Neural cell (in vitro differentiated cells): ENCODE data around the gene CEP350. TPM values are rescaled to one million over a fixed set of nuclear protein-coding genes. Genes with fewer than 3 reads are reported as not detected.

Source experiments
- H2AFZ ChIP-seq: fragments of 200-600, 300-800 bp; sonication (generic), shearing (Covaris generic); 2 replicates; pipeline ENCODE4 v1.6.0; 2014; ENCODE audit warnings: low read depth, mild to moderate bottlenecking, antibody characterized with exemption, low read length, moderate library complexity
- H3F3A ChIP-seq: fragments of 200-600 bp; shearing (Covaris generic); 2 replicates; pipeline ENCODE4 v1.6.1; 2016; ENCODE audit warnings: mild to moderate bottlenecking, moderate library complexity, mixed read lengths, antibody characterized with exemption, low read length; ENCODE audit not compliant: insufficient read depth, poor library complexity, severe bottlenecking
- H3K27ac ChIP-seq: fragments of 200-600, 300-800 bp; sonication (generic), shearing (Covaris generic); 2 replicates; pipeline ENCODE4 v1.5.1; 2014; ENCODE audit warnings: mild to moderate bottlenecking, low read length, moderate library complexity
- H3K27me3 ChIP-seq: fragments of 300-800, 200-600 bp; sonication (generic), shearing (Covaris generic); 2 replicates; pipeline ENCODE4 v1.6.0; 2014; ENCODE audit warnings: mild to moderate bottlenecking, low read depth, low read length, moderate library complexity; ENCODE audit not compliant: insufficient read depth
- H3K36me3 ChIP-seq: fragments of 300-800, 200-600 bp; sonication (generic), shearing (Covaris generic); 2 replicates; pipeline ENCODE4 v1.5.1; 2014; ENCODE audit warnings: mild to moderate bottlenecking, antibody characterized with exemption, low read length, moderate library complexity; ENCODE audit not compliant: insufficient read depth
- H3K4me2 ChIP-seq: fragments of 300-800, 200-600 bp; sonication (generic), shearing (Covaris generic); 2 replicates; pipeline ENCODE4 v1.6.0; 2014; ENCODE audit warnings: mild to moderate bottlenecking, low read length
- H3K4me3 ChIP-seq: fragments of 300-800, 200-600 bp; sonication (generic), shearing (Covaris generic); 2 replicates; pipeline ENCODE4 v1.5.1; 2014; ENCODE audit warnings: mild to moderate bottlenecking, low read length, moderate library complexity
- H3K79me2 ChIP-seq: fragments of 200-600 bp; shearing (Covaris generic); replicated peaks from 2 replicates; pipeline ENCODE4 v1.6.0; 2014; ENCODE audit warnings: mild to moderate bottlenecking, low read length, moderate library complexity; ENCODE audit not compliant: insufficient read depth
- H3K9ac ChIP-seq: fragments of 300-800, 200-600 bp; sonication (generic), shearing (Covaris generic); 2 replicates; pipeline ENCODE4 v1.6.1; 2016; ENCODE audit warnings: mild to moderate bottlenecking, low read length, mixed read lengths
- H3K9me2 ChIP-seq: fragments of 200-600 bp; shearing (Covaris generic); 2 replicates; pipeline ENCODE4 v1.6.1; 2016; ENCODE audit warnings: mild to moderate bottlenecking, low read length, mixed read lengths; ENCODE audit not compliant: insufficient read depth
- H3K9me3 ChIP-seq: fragments of 200-600, 300-800 bp; sonication (generic), shearing (Covaris generic); 2 replicates; pipeline ENCODE4 v1.6.1; 2016; ENCODE audit warnings: mild to moderate bottlenecking, mixed run types, low read length, moderate library complexity, mixed read lengths
- H4K20me1 ChIP-seq: fragments of 200-600 bp; shearing (Covaris generic); 2 replicates; pipeline ENCODE4 v1.6.1; 2016; ENCODE audit warnings: mild to moderate bottlenecking, mixed run types; ENCODE audit not compliant: insufficient read depth
- EP300 ChIP-seq: fragments of 450-650 bp; conservative IDR thresholded peaks from 2 replicates; pipeline ENCODE4 v1.6.1; 2014; ENCODE audit warnings: antibody characterized with exemption, mild to moderate bottlenecking, moderate library complexity; ENCODE audit not compliant: poor library complexity, severe bottlenecking
- EZH2 ChIP-seq: fragments of 200-600, 300-800 bp; shearing (Covaris generic), sonication (generic); IDR thresholded peaks from 2 replicates; pipeline ENCODE4 v1.6.1; 2014; ENCODE audit warnings: antibody characterized with exemption, low read length, borderline replicate concordance, mild to moderate bottlenecking; ENCODE audit not compliant: insufficient read depth, poor library complexity, severe bottlenecking
- MXI1 ChIP-seq: fragments of 450-650 bp; conservative IDR thresholded peaks from 2 replicates; pipeline ENCODE4 v1.6.1; 2014; ENCODE audit warnings: antibody characterized with exemption, mild to moderate bottlenecking; ENCODE audit not compliant: poor library complexity, severe bottlenecking
- POLR2AphosphoS5 ChIP-seq: IDR thresholded peaks from 2 replicates; pipeline ENCODE4 v1.6.1; 2012
- RAD21 ChIP-seq: fragments of 450-650 bp; conservative IDR thresholded peaks from 2 replicates; pipeline ENCODE4 v1.6.1; 2014; ENCODE audit warnings: antibody characterized with exemption, mild to moderate bottlenecking, moderate library complexity
- SMC3 ChIP-seq: fragments of 450-650 bp; conservative IDR thresholded peaks from 2 replicates; pipeline ENCODE4 v1.6.1; 2014; ENCODE audit warnings: antibody characterized with exemption, mild to moderate bottlenecking, moderate library complexity; ENCODE audit not compliant: poor library complexity
- TAF1 ChIP-seq: IDR thresholded peaks from 2 replicates; pipeline ENCODE4 v1.6.1; 2012; ENCODE audit warnings: low read depth
- polyA plus RNA-seq: library from polyadenylated mRNA; depleted of rRNA; stranded (reverse); fragments of >200 nt; gene quantifications from 2 replicates; pipeline ENCODE4 v1.2.3, GENCODE V29; 2014
- TF ChIP-seq, protein P1 (sequence below): fragments of 450-650 bp; IDR thresholded peaks from 2 replicates; pipeline ENCODE4 v1.5.1; 2014; ENCODE audit warnings: antibody characterized with exemption, mild to moderate bottlenecking, moderate library complexity; ENCODE audit not compliant: poor library complexity, severe bottlenecking
- TF ChIP-seq, protein P2 (sequence below): IDR thresholded peaks from 2 replicates; pipeline ENCODE4 v1.6.1; 2012; ENCODE audit warnings: borderline replicate concordance

Gene CEP350
- polyA plus RNA-seq, 1 donor from 2014 or later = 28.1 TPM

DNA sequence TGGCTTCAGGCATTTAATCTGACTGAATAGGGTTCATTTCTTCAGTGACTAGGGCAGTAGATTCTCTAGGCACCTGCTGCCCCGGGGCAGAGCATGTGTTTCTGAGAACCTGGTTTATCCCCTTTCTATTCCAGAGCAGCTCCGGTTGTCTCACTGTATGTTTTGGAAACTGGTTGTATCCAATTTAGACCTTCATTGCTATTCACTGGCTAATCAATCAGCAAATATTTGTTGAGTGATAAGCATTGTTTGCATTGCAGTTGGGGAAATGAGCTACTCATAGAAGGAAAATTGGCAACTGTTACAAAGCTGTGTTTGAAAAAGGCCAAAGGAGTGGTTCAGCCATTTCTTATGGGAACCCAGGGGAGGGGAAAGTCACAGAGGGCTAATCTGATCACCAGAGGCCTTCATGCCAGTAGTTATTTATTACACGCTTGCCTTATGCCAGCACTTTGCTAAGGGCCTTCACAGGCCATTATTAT lies 203.0 kb downstream of the CEP350 start:
- no peak for TF ChIP-seq SMC3
- no peak for TF ChIP-seq MXI1
- TF ChIP-seq POLR2AphosphoS5 = no peak
- no peak for TF ChIP-seq TAF1
- no peak for TF ChIP-seq RAD21
- no peak for TF ChIP-seq EZH2
- TF ChIP-seq, protein P1, sequence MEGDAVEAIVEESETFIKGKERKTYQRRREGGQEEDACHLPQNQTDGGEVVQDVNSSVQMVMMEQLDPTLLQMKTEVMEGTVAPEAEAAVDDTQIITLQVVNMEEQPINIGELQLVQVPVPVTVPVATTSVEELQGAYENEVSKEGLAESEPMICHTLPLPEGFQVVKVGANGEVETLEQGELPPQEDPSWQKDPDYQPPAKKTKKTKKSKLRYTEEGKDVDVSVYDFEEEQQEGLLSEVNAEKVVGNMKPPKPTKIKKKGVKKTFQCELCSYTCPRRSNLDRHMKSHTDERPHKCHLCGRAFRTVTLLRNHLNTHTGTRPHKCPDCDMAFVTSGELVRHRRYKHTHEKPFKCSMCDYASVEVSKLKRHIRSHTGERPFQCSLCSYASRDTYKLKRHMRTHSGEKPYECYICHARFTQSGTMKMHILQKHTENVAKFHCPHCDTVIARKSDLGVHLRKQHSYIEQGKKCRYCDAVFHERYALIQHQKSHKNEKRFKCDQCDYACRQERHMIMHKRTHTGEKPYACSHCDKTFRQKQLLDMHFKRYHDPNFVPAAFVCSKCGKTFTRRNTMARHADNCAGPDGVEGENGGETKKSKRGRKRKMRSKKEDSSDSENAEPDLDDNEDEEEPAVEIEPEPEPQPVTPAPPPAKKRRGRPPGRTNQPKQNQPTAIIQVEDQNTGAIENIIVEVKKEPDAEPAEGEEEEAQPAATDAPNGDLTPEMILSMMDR = no peak
- TF ChIP-seq, protein P2, sequence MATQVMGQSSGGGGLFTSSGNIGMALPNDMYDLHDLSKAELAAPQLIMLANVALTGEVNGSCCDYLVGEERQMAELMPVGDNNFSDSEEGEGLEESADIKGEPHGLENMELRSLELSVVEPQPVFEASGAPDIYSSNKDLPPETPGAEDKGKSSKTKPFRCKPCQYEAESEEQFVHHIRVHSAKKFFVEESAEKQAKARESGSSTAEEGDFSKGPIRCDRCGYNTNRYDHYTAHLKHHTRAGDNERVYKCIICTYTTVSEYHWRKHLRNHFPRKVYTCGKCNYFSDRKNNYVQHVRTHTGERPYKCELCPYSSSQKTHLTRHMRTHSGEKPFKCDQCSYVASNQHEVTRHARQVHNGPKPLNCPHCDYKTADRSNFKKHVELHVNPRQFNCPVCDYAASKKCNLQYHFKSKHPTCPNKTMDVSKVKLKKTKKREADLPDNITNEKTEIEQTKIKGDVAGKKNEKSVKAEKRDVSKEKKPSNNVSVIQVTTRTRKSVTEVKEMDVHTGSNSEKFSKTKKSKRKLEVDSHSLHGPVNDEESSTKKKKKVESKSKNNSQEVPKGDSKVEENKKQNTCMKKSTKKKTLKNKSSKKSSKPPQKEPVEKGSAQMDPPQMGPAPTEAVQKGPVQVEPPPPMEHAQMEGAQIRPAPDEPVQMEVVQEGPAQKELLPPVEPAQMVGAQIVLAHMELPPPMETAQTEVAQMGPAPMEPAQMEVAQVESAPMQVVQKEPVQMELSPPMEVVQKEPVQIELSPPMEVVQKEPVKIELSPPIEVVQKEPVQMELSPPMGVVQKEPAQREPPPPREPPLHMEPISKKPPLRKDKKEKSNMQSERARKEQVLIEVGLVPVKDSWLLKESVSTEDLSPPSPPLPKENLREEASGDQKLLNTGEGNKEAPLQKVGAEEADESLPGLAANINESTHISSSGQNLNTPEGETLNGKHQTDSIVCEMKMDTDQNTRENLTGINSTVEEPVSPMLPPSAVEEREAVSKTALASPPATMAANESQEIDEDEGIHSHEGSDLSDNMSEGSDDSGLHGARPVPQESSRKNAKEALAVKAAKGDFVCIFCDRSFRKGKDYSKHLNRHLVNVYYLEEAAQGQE = no peak
- TF ChIP-seq EP300 = no peak
- Histone ChIP-seq H3K36me3 (no peaks in the 10 kb centered on the region), H3K4me2 (peak overlapping the region; percentile 83), H4K20me1 (peaks cover 3% of the 10 kb centered on the region), H3K4me3 (peak overlapping the region; percentile 77), H3K27me3 (no peaks in the 10 kb centered on the region), H3K79me2 (peaks cover 42% of the 10 kb centered on the region), H3K9me2 (no peaks in the 10 kb centered on the region), H3K9ac (no peak overlapping the region), H3F3A (no peaks in the 10 kb centered on the region), H2AFZ (no peak overlapping the region), H3K9me3 (no peaks in the 10 kb centered on the region), H3K27ac (no peak overlapping the region)

DNA sequence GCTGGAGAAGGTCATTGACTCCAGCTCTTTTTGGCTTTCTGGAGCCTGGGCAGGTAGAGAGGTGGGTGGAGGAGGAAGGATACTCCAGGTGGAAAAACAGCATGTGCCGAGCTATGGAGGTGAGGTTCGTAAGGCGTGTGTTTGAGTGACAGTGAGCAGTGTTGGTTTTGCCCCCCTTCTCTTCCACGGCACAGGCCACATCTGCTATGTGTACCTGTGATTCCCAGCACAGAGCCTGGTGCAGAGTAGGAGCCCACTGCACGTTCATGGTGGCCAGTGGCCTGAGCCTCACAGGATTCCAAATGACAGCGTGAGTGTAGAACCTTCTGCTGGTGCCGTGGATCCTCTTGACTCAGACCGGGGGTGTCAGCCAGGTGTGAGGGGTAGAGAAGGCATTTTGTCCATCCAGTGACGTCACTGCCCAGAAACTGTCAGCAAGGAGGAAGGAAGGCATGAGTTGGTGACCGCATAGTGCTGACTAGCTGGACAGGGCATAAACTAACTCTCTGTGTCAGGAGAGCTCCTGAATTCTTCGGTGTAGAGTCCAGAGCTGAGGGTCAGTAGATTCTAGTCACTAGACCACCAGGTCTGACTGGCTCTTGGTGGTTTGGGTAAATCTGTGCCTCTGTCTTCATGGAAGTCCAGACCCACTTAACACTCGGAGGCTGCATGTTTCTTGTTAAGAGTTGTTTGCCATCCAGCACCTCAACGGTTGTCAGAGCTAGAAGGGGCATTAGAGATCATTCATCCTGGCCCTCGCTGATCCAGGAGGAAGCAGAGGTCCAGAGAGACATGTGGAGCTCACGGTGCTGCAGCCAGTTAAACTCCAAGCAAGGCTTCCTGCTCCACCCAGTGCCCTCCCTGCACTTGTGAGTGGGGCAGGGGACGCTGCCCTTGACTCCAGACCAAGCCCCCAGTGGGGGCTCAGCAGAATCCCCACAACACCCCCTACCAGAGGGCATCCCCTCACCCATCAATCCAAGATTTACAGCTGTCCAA lies 203.8 kb downstream of the CEP350 start:
- Histone ChIP-seq H3F3A (no peaks in the 10 kb centered on the region), H3K27me3 (no peaks in the 10 kb centered on the region), H3K9me3 (no peaks in the 10 kb centered on the region), H3K4me3 (peak overlapping the region; percentile 77), H3K4me2 (no peak overlapping the region), H3K27ac (peak overlapping the region; percentile 48), H4K20me1 (peaks cover 3% of the 10 kb centered on the region), H2AFZ (no peak overlapping the region), H3K79me2 (peaks cover 43% of the 10 kb centered on the region), H3K9ac (no peak overlapping the region), H3K36me3 (no peaks in the 10 kb centered on the region), H3K9me2 (no peaks in the 10 kb centered on the region)
- TF ChIP-seq MXI1 (no peak), EP300 (no peak), SMC3 (no peak), POLR2AphosphoS5 (no peak), TAF1 (no peak), EZH2 (no peak), RAD21 (no peak)
- TF ChIP-seq, protein P1 = no peak
- TF ChIP-seq, protein P2 = no peak
